Measurements from ENCODE around the gene HSPA9.
A peak's percentile ranks its signal among the peaks of the same experiment; 100 is the strongest.

The HSPA9 gene

DNA sequence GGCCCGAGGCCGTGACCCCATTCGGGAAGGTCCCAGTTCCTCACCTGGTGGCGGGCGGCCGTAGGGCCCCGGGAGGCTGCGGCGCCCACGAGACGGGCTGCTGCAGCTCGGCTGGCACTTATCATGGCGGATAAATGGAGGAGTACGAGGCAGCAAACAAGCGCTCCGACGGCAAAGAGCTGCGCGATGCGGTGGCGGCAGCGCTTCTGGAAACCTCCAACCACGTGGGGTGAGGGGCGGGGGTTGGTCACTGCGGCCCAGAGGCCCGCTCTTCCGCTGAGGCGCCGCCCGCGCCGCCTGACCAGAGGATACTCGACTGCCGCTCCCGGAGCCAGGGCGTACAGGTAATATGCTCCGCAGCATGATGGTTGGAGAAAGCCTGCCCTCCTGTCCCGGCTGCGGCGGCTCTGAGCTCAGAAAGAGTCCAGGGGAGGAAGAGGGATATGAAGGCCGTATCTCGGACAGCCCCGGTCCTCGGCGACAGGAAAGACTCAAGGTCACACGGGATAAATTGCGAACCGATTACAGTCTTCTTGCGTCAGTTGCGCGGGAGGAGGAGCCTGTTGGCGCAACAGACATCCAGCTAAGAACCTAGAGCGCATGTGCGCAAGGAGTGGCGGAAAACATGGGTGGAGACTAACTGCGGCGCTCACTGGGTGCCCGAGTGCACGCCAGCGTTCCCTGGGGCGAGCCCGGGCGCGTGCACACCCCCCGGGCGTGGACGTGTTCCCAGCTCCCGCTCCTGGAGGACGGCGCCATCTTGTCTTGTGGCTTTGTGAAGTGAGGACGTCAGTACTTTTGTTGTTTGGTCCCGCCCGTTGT lies at the start of gene HSPA9:
Gene HSPA9, minus strand, starts transcription at position 208 of the 822 bp plus-strand sequence. Its CDS starts 83 bp downstream, at position 125.
- peak; percentile 100 for DNase-seq (ENCODE audit: low spot score)

DNA sequence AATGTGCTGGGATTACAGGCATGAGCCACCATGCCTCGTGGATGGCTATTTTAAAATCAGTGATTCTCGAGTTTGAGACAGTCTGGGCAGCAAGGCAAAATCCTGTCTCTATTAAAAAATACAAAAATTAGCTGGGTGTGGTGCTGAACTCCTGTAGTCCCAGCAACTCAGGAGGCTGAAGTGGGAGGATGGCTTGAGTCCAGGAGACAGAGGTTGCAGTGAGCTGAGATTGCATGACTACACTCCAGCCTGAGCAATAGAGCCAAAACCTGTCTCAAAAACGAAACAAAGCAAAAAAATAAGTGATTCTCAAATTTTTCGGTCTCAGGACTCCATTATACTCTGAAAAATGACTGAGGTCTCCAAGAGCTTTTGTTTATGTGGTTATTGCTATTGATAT lies 47.9 kb upstream of the HSPA9 start:
- DNase-seq (ENCODE audit: low spot score), result no peak

DNA sequence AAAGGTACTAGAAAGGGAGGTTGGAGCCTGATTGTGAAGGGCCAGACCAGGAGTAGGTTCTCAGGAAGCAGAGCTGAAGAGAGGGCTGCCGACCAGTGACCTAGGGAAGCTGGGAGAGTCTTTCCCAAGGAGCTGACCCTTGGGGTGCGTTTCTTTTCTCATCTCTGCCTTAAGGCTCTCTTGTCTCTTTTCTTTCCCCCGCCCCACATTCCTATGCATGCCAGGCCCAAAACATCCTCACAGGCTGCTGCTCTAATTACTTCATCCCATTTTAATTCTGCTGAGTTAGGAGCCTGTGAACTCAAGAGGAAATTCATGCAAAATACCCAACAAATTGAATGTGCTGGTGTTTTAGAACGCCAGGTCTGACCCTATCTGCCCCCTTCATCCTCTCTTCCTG lies 46.9 kb upstream of the HSPA9 start:
- no peak for DNase-seq (ENCODE audit: low spot score)

DNA sequence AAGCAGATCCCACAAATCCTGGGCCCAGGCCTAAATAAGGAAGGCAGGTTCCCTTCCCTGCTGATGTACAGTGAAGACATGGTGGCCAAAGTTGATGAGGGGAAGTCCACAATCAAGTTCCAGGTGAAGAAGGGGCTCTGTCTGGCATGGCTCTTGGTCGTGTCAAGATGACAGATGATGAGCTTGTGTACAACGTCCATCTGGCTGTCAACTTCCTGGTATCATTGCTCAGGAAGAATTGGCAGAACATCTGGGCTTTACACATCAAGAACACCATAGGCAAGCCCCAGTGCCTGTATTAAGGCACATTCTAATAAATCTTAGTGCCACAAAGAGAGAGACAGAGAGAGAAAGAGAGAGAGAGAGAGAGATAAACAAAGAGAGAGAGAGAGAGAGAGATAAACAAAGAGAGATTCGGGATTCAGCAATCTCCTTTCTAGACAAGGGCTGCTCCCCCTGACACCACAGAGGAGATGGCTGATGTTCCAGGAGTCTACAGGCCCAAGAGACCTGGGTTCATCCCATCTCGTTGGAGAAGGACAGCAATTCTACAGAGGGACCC lies 45.5 kb upstream of the HSPA9 start:
- DNase-seq (ENCODE audit: low spot score), result no peak

DNA sequence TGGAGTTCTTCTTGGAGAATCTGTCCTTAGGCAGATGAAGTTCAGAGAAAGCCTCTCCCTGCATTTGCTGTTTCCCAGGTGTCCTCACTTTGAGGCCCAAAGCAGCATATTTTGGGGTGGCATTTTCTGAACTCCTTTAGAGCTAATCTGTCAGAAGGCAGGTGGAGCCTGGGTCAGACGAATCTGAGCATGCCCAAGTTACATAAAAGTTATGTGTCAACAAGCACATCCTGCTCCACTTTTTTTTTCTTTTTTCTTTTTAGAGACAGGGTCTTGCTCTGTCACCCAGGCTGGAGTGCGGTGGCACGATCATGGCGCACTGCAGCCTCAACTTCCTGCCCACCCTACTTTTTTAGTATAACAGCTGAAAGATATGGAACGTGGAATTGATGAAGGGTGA lies 41.3 kb upstream of the HSPA9 start:
- no peak for DNase-seq (ENCODE audit: low spot score)

DNA sequence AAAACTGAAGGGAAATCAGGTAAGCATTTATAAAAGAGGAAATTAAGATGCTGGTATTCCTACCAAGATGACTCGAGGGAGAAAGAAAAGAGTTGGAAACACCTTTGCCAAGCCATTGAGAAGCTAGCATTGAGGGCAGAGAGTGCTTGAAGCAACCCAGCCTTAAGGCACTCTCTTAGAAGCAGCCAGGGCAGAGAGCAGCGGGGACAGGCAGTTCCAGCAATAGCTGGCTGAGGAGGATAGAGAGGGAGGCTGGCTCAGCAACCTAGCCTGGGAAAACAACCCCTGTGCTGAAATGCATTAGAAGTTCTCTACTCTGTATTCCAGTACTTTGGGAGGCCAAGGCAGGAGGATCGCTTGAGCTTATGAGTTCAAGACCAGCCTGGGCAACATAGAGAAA lies 40.3 kb upstream of the HSPA9 start:
- no peak for DNase-seq (ENCODE audit: low spot score)

DNA sequence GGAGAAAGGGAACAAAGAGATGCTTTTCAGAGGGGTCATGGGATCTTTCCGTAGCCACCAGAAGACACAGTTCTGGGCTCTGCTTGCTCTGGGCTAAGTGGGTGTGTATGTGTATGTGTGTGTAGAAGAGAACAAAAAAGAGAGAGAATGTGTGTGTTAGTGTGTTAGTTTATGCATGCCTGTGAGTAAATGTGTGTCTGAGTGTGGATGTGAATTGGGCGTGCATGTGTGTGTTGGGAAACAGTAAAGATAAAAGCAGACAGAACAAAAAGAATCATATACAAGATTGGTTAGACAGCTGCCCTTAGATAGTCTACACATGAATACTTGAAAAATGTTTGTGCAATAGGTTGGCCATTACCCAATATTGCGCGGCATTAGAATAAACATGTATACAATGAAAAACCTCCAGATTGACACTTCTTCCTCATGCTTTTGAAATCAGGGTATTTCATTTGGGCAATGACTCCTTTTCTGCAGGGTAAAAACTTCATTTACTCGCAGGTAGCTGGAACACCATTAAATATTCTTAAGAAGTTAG lies 36.5 kb upstream of the HSPA9 start:
- no peak for DNase-seq (ENCODE audit: low spot score)

DNA sequence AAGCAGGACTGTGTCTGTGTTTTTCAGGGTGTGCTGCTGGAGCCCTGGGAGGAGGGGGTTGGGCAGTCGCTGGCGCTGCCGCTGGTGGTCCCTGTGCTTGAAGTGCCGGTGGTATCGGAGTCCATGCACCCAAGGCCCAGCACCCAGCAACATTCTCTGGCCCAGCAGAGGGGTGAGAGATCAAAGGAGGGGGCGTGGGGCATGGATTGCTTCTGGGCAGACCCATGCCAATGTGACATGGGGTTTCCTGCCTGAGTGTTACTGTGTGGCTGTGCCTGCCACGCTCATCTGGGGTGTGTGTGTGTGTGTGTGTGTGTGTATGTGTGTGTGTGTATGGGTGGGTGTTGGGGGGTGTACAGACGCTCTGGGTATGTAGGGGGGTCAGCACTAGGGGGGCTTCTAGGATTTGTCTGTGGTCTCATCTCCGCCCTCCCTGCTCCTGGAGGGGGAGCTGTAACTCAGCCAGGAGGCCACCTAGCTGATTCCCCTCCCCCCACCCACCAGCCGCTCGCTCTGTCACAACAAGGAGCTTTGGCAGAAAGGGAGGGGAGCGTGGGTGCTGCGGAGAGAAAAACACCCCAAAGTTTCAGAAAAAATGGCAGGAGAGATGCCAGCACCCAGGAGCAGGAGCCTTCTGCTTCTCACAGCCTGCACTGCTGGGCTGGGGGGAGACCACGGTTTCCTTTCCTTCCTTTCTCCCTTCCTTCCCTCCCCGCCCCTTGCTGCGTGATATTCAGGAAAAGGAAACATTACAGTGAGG lies 35.9 kb upstream of the HSPA9 start:
- DNase-seq (ENCODE audit: low spot score), result no peak

DNA sequence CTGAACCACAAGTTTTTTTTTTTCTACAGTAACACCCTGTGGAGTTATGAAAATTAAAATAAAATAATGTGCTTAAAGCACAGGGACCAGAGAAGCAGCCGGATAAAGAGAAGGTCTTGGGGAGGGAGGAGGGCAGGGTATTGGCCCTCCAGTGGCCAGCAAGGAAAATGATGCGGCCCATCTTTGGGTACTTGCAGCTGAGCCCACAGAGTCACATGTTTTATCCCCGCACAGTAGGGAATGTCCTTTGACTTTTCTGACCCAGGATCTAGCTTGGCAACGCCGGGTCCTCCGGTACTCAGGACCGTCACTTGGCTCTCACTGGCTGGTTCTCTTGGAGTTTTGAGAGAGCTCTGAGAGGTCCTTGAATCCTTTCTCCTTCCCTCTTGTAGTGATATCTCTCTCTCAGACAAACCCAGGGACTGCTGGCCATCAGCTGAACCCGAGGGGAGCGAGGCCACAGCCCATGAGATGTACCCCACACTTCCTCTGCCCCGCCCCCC lies 35.3 kb upstream of the HSPA9 start:
- no peak for DNase-seq (ENCODE audit: low spot score)

DNA sequence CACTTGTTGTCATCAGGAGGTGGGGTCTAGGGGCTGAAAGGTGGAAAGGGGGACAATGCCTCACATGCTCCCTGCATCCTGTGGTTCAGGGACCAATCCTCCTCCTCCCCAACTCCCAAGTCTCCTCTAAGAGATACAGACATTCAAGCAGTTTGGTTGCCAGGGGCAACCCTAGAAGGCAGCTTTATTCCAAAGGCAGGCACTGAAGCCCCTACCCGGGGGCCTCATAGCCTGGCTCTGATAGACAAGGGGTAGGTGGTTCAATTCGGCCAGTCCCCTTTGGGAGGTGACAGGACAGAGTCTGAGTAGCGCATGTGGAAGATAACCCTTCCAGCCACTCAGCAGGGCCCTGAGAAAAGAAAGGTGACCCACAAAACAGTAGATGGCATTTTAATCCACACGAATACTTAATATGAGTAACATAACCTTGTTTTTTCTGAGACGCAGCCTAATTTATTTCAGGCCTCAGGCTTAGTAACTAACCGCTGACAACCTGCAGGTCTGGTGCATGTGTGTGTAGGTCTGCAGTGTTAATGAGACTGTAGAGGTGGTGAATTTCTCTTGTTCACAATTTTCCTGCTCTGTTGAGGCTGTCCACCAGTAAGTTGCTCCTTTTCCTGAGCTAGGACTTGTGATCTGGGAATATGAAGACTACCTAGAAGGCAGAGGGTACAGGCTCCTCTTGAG lies 31.3 kb upstream of the HSPA9 start:
- no peak for DNase-seq (ENCODE audit: low spot score)

DNA sequence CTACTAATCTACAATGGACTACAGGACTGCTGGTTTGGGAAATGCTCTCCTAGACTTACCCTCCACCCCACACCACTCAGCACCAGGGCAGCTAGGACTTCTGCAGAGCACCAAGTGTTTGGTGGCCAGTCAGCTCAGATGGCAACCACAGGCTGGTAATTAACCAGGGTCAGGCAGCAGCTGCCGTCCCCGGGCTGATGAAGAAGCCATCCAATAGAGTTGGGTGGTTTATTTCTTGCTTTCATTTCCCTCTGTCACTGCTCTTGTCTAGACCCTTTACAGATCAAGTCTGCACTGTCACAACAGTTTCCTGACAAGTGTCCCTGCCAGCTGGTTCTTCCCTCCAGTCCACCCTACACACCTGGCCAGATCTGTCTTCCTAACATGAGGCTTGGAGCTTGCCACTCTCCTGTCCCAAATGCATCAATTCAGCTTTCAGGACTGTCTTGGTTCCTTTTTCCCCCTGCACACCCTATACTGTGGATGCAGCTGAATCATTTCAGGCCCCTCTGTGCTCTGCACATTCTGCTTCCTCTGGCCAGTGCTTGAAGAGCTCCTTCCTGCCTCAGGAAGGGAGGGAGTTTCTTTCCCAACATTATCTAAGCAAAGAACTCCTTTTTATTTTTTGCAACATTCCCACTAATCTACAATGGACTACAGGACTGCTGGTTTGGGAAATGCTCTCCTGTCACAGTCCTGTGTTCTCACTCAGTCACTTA lies 30.2 kb upstream of the HSPA9 start:
- DNase-seq (ENCODE audit: low spot score), result no peak

DNA sequence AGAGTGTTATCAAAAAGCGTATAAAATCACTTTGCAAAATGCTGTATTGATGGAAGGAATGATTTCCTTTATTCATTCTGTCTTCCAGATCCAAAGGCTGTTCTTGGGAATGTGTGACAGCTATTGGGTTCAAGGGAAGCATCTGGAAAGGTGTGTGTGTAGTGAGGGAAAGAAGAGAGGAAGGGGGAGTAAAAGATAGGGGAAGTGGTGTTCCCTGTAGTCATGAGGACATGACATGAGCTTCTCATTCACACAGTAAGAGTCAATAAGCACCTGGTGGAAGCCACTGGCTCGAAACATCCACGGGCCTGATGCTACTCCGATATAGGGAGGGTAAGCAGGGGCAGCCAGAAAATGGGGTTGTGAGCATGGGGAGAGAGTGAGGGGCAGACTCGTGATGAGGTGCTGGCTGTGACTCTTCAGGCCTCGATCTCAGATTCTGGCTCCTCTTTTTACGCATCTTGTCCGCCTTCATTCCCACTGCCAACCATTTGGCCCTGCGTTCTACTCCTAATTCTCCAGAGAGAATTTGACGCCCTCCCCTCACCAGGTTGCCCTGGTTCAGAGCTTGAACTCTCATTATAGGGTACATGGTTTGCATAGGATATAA lies 29.1 kb upstream of the HSPA9 start:
- DNase-seq (ENCODE audit: low spot score), result no peak

DNA sequence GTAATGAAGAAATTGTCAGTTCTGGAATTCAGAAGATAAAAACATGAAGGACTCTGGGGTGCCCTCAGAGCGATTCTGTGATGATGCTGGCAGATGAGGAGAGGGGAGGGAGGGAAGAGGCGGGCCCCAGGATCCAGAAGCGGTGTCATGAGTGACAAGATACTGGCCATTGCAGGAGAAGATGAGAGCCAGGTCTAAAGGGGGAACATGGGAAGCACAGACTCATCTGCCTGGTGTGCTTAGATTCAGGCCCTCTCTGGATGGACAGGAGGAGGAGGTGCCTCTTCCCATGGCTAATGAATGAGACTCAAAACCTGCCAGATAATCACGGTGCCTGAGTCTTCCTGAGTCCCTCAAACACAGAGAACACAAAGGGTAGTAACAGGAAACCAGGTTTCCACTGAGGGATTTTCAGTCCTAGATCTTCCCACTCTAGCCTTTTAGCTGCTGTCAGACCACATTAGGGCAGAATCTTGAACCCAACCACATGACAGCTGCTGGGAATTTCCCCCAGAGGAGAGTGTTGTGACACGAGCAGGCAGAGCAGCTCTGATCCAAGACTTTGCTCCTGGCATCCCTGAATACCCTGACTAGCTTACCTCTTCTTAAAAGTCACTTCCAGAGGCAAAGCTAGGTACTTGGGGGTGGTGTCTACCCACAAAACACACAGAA lies 28.2 kb upstream of the HSPA9 start:
- no peak for DNase-seq (ENCODE audit: low spot score)

DNA sequence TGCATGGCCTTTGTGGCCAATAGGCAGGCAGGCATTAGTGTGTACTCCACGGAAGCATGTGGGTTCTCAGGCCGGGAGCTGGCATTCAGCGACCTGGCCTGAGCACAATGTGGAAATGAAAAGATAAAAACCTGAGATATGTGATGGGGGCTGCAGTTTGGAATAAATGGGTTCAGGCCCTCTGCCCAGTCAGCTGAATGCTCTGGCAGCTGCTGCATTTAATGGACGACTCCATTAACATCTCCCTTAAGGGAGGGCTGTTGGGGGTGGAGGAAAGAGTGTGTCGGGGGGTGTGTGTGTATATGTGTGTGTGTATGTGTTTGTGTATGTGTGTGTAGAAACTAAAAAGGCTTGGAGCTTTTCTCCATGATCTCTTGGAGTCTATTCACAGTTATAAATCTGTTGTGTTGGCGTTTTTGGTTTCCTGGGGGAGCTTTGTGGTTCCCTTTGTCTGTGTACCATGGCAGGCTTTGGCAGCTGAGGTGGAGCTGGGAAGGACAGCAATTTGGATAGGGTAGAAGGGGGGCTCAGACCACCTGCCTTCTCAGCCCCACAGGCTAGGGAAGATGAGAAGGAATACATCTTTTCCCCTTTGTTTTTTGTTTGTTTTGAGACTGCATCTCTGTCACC lies 27.3 kb upstream of the HSPA9 start:
- DNase-seq (ENCODE audit: low spot score), result no peak

DNA sequence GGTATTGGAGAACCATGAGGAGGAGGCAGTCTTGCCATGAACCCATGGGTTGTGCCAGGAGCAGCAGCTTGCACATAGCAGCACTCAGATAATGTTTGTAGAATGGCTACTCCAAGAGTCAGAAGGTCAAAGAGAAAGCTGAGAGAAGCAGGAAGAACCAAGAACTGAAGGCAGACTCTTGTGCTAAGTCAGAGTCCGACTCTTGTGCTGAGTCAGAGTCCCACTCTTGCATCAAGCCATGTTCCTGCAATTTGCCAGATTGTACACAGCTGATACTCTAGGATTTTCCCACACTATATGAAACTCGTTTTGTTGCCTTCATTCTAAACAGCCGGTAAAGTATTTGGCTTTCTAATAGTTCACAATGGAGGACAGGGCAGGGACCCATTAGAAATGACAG lies 26.2 kb upstream of the HSPA9 start:
- DNase-seq (ENCODE audit: low spot score), result peak; percentile 23

DNA sequence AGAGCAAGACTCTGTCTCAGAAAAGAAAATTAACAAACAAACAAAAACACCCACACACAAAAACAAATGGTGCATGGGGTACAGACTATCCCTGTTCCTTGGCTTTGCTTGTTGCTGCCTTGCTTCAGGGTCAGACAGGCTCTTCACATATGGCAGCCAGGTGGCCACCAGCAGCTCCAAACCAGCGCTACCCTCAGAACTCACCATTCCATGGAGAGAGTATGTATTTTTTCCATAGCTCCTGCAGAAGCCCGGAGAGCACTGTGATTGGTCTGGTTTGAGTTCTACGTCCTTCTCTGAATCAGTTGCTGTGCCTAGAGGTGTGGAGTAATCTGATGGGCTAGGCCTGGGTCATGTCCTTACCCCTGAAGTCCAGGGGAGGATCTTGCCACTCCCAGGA lies 25.2 kb upstream of the HSPA9 start:
- DNase-seq (ENCODE audit: low spot score), result no peak

DNA sequence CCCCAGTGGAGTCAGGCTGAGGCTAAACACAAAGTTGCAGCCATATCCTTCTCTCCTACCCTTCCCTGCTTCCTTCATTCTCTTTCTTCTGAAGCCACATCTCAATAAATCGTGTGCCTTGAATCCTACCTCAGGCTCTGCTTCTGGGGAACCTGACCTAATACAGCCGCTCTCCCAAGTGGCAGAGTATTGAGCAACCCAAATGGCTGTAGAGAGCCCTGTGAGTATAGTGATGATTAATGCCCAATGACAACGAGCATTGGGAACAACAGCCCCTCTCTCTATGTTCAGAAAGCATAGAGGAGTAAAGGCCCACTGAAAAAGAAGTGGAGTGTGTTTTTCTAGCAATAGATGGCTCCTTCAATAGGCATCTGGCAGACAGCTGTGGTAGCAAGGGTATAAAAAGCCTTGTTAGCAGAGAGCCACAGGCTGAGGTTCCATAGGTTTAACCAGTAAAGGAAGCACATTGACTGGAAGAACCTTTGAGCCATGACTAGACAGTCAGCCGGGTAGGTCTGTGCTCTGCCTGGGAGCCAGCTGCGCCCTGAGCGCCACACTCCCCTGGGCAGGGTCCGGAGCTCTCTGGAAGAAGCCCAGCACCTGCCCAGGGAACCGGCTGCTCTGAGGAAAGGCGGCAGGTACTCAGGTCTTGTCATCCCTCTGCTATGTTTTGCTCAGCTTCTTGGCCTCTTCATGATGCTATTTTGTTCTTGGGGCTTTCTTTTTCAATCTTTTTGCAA lies 22.6 kb upstream of the HSPA9 start:
- DNase-seq (ENCODE audit: low spot score), result no peak

DNA sequence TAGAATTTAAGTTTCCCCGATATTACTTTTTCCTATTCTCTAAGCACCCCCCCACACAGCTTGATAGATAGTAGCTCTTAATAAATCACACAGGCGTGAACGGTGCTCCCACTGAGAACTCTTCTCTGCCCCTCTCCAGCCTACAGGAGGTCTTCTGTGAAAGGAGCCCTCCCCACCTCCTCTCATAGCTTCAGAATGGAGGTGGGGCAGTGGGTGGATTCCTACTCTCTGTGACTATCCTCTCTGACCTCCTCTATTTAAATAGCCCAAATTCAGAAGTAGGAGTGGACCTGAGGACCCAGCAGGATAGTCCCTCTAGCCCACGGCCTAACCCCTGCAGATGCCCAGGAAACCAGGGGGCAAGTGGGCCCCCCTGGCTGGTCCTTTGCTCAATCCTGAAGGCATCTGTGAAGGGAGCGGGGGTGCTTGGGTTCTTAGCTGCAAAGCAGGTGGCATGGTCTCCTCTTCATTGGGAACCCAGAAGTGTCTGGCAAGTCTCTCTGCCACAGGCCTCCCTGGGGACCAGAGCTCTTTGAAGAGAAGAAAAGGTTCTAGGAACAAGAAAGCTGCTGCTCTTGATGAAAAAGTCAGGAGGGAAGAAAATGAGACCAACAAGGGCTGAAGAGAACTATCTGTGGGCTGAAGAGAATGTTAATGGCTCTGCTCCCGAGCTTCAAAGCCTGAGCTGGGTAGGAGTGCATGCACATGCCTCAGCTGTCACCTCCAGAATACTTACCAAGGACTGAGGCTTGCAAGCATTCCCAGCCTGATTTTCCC lies 21.1 kb upstream of the HSPA9 start:
- no peak for DNase-seq (ENCODE audit: low spot score)
